Measurements from ENCODE around the gene FOXP4.

GRCh38 chr6:41571021-41571780, 25.0 kb downstream of the FOXP4 start:
- no peak for TF ChIP-seq CTCF (IDR thresholded peaks at IDR 0.05; ENCODE audit: low read depth, low read length)
- no peak for TF ChIP-seq EZH2phosphoT487 (IDR thresholded peaks at IDR 0.05; ENCODE audit: low read depth)

All from OCI-LY3 (cell line).